Measurements from ENCODE around the gene PCGF3.

DNA sequence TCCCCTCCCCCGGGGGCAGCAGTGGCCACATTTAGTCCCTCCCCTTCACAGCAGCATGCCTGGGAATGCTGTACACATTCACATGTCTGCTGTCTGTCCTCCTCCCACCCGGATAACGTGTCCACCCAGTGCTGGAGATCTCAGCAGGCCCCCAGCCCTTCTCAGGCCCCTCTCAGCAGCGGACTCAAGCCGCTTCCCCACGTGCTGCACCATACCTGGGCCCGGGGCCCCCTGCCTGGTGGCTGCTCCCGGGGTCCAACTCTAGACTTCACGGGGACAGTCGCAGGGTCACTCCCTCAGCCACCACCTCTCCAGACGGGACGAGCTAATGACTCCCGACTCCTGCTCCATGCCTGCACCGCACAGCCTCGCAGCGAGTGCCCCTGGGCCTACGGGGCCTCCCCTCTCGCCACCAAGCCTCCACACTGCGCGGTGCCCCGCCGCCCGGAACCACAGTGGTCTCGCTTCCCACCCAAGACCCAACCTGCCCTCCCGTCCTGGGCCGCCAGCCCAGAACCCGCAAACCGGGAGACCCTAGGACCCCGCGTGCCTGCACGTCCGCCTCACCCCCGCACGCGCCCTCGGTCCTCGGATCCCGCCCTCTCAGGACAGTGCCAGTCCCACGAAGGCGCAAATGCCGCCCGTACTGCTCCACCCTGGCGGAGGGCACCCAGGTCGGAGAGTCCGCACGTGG, 1.3 kb upstream of the PCGF3 start:
- TF ChIP-seq, protein P1, sequence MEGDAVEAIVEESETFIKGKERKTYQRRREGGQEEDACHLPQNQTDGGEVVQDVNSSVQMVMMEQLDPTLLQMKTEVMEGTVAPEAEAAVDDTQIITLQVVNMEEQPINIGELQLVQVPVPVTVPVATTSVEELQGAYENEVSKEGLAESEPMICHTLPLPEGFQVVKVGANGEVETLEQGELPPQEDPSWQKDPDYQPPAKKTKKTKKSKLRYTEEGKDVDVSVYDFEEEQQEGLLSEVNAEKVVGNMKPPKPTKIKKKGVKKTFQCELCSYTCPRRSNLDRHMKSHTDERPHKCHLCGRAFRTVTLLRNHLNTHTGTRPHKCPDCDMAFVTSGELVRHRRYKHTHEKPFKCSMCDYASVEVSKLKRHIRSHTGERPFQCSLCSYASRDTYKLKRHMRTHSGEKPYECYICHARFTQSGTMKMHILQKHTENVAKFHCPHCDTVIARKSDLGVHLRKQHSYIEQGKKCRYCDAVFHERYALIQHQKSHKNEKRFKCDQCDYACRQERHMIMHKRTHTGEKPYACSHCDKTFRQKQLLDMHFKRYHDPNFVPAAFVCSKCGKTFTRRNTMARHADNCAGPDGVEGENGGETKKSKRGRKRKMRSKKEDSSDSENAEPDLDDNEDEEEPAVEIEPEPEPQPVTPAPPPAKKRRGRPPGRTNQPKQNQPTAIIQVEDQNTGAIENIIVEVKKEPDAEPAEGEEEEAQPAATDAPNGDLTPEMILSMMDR (IDR thresholded peaks at IDR 0.05), result no peak
- no peak for TF ChIP-seq POLR2A (IDR thresholded peaks at IDR 0.05)
